Colon (tissue), 2 donors: ENCODE results near the gene PIH1D1.

ENCODE experiments used
- FAIRE-seq: peaks from 2 replicates; lab custom pipeline; 2012; peaks lifted over from hg19 to GRCh38; lab: Jason Lieb, UNC
- donor health status: control.
- donor health status: control.

PIH1D1 gene

DNA sequence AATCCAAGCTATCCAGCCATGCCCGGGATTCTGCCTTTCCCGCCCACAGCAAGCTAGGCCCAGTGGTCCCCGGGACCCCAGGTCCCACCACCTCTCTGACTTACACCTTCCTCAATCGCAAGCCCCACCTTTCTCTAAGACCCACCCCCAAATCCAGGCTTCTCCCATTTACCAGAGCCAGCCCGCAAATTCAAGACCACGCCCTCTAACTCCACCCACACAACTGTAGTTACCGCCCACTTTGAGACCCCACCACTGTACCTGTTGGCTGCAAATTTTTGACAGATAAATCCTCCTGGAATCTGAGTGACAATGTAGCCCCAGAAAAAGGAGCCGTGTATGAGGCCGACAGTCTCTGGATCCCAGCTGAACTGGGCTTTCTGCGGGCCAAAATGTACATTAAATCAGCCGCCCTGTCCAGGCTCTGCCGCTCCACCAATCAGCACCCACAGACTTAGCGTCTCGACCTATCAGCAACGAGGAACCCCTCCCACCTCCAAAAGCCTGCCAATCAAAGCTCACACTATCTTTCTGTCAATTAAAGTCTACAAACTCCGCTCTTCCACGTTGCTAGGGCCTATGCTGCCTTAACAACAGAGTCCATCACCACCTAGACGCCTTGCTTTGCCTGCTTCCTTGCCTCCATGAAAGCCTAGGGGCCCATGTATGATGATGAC lies 16.6 kb downstream of the PIH1D1 start:
- FAIRE-seq: no peak

DNA sequence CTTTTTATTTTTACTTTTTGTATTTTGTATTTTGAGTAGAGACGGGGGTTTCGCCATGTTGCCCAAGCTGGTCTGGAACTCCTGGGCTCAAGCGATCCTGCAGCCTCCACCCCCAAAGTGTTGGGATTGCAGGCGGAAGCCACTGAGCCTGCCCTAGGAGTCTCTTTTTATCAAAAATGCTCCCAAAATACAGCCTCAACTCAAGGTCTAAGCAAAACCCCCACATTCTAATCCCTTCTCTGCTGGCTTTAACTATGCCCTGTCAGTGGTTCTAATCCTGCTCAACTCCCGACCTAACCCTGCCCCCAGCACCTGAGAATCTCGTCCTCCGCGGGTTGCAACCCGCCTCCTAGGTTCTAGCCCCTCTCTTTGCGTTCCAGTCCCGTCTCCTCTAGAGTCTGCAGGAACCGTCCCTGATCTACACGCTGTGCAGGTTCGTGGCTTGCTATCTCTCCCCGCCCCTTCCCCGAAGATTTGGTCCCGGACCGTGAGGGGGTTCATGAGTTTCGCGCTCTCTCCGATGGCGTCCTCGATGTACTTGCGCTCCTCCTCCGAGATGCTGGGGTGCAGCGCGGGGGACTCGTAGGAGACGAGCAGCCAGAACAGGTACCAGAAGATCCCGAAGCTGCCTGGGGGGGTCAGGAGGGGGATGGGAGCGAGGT lies 18.2 kb downstream of the PIH1D1 start:
- FAIRE-seq: no peak

DNA sequence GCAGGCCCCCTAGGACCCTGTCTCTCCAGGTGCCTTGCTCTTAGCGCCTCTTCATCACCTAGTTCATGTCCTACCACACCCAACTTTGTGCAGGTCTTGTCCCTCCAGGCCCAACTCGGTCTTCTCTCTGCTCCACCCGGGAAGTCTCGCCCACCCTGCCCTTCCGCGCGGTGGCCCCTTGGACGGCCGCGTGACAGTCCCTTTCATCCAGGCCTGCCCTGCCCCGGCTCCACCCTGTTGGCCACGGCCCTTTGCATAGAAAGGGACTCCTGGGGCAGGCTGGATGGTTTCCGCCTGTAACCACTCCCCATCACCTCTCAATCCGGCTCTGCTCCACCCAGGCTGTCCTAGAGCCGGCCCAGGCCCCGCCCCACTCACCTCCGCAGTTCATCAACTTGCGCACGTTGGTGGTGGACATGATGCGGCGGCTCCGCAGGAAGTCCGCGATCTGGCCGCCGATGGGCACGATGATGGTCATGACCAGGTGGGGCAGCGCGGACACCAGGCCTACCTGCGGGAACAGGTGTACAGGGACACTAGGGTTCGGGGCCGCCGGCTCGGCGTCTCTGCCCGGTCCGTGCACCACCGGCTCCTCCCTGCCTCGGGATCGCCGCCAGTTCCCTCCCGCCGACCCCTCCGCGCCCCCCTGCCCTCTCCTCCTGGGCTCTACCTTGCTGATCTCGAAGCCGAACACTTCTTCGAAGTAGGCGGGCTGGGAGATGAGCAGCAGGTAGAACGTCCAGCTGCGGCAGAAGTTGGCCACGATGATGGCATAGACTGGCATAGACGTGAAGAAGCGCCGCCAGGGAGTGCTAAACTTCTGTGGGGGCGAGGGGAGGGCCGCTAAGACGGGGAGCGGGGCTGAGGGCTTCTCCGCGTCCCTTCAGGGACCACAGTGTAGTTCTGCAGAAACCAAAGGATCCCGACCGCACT lies 19.2 kb downstream of the PIH1D1 start:
- no peak for FAIRE-seq

DNA sequence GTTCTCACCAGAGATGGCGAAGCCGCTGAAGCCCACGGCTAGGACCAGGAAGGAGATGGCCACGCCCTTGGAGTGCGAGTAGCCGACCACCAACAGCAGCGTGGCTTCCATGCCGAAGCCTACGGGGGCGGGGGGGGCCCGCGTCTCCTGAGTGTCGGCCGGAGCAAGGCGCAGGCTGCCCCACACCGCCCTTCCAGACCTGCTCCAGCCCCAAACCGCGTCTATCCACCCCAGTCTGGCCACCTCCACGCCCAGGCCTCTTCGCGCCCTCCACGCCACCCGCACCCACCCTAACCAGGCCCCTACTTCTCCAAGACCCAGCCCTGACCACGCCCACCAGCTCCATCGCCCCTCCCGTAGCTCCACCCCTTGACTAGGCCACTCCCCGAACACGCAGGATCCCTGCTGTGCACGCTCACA lies 20.3 kb downstream of the PIH1D1 start:
- no peak for FAIRE-seq

DNA sequence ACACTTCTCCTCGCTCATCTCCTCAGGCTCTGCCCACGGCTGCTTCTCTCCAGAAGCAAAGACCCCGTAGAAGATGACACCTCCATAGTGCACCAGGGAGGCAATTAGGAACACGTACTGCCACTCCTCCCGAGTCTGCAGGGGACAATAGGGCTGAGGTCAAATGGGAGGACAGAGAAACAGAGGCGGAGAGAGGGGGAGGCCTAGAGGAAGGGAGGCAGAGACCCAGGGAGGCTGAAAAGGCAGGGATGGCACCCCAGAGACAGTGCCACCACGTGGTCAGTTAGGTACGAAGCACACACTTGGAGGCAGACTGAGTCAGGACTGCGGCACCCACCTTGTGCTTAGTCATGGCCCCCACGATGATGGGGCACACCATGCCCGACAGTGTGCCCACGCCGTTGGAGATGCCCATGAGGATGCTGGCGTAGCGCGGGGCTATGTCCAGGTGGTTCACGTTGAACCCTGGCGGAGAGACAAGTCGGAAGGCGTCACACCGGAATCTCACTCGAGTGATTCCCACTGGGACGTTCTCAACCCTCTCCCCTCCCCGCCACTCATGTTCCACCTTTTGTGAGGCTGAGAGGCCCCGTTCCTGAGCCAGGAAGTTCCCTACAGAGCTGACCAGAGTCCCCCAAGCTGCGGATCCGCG lies 20.8 kb downstream of the PIH1D1 start:
- no peak for FAIRE-seq

DNA sequence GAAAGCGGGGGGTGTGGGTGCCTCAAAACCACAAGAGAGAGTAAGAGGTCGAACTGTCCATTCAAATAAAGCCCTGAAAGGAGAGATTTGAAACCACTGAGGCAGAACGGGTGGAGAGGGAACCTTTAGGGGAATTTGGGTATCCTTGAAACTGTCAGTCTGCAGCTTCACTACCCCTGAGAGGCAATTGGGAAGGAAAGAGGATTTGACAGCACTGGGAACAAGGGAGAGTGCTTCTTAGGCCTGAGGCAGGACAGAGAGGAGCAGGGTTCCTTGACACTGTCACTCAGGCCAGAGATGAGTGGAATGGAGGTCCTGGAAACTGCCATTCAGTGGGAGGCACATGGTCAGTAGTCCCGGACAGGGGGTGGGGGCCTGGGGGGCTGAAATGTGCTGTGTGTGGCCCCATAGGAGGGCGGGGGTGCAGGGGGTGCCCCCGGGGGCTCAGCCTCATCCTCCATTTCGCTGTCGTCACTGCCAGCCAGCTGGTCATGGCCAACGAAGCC lies 21.4 kb downstream of the PIH1D1 start:
- no peak for FAIRE-seq

DNA sequence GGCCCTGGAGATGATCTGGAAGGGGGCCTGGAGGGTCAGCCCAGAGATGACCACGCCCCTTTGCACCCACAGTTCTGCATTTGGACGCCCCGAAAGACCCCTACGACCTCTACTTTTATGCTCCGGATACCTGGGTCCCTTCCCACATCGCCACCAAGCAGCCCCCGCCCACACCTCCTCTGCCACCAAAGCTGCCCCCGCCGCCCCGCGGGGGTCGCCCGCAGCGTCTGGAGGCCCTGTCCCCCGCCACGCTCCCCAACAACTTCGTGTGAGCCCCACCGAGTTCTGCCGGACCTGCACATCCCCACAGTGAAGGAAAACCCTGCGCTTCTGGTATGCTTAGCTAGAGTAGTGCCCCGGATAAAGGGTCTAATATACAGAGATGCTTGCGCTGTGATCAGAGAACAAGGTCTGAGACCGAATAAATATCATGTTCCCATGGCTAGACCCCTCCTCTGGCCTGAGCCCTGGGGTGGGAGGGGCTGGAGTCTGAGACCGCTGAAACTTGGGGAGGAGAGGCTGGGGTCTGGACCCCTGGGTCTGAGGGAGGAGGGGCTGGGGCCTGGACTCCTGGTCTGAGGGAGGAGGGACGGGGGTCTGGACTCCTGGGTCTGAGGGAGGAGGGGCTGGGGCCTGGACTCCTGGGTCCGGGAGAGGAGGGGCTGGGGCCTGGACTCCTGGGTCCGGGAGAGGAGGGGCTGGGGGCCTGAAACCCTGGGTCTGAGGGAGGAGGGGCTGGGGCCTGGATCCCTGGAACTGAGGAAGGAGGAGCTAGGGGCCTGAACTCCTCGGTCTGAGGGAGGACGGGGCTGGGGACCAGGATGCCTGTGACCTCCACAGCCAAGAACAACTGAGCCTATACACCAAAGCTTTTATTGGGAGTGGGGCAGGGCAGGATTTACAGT lies 22.8 kb downstream of the PIH1D1 start:
- FAIRE-seq: no peak

DNA sequence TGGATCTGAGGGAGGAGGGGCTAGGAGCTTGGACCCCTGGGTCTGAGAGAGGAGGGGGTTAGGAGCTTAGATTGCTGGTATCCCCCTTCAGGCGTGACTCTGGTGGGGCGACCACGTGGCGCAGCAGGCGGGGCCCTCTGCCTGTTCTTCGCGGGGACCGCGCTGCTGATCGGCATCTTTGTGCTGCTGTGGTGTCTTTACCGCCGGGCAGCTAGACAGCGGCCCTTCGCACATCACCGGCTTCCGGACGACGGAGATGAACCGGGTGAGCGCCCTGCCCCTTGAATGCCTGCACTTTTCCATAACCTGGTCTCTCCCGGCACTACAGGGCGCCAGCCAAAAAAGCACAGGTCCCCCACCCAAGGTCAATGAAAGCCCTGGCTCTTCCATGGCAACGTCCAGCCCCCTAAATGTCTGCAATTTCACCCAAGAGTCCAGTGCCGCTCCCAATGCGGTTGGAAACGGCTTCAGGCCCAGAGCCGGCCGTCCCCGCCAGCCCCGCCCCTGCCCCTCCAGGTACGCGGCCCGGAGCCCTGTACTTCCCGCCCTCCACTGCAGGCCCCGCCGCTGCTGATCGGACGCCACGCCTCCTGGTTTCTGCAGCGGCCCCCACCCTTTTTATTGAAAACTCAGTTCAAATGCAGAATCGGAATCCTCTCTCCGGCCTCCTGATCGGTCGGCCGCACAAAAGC lies 23.6 kb downstream of the PIH1D1 start:
- FAIRE-seq: no peak

DNA sequence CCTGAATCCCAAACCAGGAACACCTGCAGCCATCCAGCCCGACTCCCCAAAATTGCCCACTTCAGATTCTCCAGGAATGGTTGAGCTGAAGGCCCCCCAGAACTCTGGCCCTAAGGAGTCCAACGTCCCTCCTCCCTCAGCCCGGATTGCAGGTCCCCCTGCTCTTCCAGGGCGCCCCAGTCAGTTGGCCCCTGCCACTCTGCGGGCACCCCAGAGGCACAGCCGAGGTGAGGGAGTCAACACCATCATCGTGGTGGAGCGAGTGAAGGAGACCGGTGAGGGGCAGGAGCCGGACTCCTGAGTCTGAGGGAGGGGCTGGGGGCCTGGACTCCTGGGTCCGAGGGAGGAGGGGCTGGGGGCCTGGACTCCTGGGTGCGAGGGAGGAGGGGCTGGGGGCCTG lies 24.3 kb downstream of the PIH1D1 start:
- FAIRE-seq: no peak

DNA sequence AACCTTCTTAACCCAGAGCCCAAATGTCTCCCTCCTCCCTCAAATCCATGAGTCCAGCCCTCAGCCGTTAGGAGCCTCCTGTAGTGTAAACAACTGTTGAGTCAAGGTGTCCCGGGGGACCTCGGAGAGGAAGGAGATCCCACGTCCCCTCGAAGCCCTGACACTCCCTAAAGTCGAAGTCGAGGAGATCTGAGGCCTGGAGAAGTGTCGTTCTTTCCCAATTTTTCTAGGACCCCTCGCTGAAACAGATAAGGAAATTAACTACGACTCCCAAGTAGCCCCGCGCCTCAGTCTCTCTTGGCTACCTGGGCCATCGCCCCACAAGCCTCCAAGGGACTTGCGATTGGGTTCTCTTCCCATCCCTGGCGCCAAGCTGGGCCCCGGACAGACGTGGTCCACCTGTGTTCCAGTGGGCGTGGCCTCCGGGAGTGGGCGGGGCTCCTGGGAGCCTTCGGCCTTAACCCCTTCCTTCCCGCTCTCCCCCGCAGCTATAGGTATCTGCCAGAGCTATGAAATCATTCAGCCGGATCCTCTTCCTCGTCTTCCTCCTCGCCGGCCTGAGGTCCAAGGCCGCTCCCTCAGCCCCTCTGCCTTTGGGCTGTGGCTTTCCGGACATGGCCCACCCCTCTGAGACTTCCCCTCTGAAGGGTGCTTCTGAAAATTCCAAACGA lies 25.6 kb downstream of the PIH1D1 start:
- FAIRE-seq: no peak

DNA sequence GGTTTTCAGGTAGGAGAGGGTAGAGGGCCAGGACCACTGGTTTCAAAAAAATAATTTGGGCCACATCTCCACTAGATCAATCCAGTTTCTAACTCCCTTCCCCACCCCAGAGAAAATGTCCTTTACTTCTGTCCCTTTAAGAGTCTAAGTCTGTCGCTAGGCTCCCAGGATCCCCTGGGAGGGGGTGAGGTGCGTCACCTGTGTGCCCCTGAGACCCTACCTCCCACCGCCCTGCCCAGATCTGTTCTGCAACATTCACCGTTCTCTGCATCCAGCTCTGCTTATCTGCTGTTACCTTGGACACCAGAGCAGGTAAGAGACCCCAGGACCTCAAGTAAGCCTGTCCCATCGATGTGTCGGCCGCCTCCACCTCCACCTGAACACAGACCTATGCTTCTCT lies 26.4 kb downstream of the PIH1D1 start, which contains the start of gene GFY:
Gene GFY, plus strand, starts transcription at position 211 of the 400 bp plus-strand sequence. CDS start 1,043 bp downstream, outside the sequence.
- FAIRE-seq: no peak

DNA sequence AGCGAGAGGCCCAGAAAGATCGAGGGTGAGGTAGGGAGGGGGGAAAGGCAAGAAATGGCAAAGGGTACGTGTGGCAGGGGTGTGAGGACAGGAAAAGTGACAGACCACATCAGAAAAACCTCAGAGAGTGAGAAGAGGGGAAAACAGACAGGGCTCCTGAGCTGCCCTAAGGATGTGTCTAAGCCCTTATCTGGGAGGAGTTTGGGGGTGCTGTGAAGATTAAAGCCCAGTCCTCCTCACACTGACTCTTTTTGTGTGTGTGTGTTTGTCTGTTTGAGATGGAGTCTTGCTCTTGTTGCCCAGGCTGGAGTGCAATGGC lies 27.7 kb downstream of the PIH1D1 start:
- no peak for FAIRE-seq

DNA sequence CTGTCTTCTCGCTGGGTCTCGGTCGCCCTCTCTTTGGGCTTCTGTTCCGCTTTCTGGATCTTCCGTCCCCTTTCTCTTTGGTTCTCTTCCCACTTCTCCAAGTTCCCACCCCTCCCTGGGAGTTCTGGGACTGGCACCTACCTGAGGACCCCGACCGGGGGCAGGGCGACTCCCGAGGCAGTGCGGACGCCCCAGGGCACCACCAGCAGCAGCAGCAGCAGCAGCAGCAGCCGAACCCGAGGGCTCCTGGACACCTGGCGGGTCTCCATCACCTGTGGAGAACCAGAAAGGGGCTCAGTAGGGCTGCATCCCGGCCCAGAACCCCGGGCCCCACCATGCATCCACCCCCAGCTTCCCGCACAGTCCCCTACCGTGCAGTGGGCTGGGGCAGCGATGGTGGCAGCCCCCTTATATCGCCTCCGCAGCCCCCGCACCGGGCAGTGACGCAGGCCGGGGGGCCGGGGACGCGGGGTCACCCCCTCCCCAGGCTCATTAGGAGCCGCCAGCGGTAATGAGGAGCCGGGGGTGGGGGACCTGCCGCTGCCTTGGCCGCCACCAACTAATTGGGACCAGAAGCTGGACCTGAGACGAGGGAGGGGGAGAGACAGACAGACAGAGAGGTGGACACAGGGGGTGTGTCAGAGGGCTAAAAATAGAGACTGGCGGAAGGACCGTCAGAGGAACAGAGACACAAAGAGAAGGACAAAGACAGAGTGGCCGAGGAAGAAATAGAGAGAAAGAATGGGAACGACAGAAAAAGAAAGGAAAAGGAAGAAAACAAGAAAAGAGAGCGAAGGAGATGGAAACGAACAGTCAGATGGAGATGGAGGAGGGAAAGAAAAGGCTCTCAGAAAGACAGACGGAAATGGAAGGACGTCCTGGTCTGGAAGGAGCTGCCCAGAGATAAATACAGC lies 28.3 kb downstream of the PIH1D1 start, which contains the start of gene PTH2:
Gene PTH2, minus strand, starts transcription at position 371 of the 914 bp plus-strand sequence. Its CDS starts 102 bp downstream, at position 269.
- FAIRE-seq: no peak

DNA sequence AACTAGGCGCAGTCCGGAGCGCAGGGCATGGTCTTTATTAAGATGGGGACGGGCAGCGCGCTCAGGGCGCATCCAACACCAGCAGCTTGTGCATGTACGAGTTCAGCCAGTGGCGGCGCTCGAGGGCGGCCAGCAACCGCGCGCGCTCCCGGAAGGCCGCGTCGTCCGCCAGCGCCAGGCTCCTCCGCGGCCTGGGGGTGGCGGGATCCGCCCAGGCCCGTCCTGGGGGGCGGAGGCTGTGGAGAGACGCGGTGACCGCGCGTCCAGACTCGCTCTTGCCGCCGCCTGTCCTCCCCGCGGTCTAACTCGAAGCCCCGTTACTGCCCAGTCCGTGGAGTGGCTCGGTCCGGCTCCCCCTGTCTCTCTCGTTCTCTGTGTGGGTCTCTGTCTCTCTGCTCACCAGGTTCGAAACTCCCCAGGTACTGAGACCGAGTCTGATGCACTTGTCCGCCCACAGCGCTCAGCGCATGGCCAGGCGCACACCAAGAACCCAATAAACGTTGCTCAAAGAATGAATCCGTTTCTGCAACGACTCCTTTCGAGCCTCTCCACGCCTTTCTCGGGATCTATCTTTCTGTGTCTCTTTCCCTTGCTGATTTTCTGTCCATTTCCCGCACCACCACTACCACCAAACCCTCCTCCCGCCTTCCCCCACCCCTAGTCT lies 29.1 kb downstream of the PIH1D1 start:
- no peak for FAIRE-seq

DNA sequence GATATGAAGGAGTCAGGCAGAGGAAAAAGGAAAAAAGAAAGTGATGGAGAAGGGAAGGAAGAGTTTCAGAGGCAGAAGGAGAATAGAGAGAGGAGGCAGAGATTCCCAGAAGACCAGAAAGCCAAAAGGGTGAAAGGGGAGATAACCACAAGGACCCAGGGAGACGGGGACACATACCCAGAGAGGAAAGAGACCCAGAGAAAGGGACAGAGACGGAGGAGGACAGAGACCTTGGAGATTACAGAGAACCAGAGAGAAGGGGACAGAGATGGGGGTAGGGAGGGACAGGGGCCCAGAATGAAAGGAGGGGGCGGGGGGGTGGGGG lies 29.8 kb downstream of the PIH1D1 start:
- FAIRE-seq: no peak

DNA sequence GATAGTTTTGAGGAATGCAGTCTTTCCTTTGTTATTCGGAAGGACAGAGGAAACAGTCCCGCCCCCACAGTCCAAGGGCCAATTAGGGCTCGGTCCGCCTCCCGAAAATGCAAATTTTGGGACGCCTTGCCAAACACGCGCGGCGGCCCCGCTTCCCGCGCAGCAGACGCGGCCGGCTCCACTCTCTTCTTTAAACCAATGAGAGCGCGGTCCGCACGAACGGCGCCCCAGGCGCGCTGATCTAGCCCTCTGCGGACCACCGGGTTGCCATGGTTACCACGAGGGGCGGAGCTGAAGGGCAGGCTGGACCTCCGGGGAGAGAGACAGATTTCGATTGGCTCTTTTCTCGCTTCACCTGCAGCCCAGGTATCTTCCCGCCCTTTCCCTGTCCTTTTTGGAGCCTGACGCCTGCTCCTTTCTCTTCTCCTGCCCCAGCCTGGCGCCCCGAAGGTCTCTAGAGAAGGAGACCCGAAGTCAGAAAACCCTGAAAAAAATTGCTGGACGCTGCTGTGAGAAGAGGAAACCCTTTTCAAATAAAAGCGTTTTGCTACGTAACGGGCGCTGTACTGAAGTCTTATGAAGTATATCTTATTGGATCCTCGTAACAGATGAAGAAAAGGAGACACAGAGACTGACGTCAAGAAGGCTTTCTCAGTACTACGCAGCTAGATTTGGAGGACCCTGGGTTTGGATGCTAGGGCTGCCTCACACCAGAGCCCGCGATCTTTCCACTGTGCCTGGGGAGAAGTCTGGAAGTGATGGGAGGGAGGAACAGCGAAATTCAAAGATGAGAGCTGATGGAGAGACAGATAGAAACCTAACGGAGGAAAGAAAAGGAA lies 30.4 kb downstream of the PIH1D1 start:
- no peak for FAIRE-seq

DNA sequence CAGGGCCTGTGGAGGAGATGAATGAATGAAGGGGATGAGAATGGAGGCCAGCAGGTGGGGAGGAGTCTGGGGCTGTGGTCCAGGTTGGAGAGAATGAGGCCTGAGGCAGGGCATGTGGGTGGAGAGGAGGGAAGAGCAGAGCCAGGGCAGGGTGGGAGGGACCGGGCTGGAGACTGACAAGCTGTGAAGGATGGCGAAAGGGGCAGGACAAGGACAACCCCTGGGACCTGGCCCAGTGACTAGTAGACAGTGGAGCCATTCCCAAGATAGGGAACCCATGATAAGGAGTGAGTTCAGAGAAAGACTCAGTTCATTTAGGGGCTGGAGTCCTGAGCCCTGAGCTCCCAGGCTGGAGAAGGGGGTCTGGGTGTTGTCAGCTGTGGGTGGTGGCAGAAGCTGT lies 31.4 kb downstream of the PIH1D1 start:
- no peak for FAIRE-seq
